GM10266 (cell line): ENCODE data around the gene IPO13.
A peak's percentile ranks its signal among the peaks of the same experiment; 100 is the strongest.

Experiments used
- DNase-seq: peaks from one replicate; pipeline ENCODE4 v3.0.0; 2012; ENCODE audit errors: extremely low spot score
- CTCF ChIP-seq: IDR thresholded peaks from 2 replicates; pipeline ENCODE4 v1.5.1; 2012; ENCODE audit warnings: mild to moderate bottlenecking, low read depth; ENCODE audit not compliant: control insufficient read depth, insufficient read depth; ENCODE audit errors: missing control alignments

The IPO13 gene

GRCh38 chr1:43976045-43976444 lies 29.3 kb downstream of the IPO13 start:
- no peak for DNase-seq
- TF ChIP-seq CTCF, result no peak

GRCh38 chr1:43976890-43977289 lies 30.1 kb downstream of the IPO13 start:
- DNase-seq, result no peak
- TF ChIP-seq CTCF, result no peak

GRCh38 chr1:43977376-43978263 lies 30.9 kb downstream of the IPO13 start:
- TF ChIP-seq CTCF, result no peak

GRCh38 chr1:43978264-43978550 lies 31.5 kb downstream of the IPO13 start:
- TF ChIP-seq CTCF, result no peak
- no peak for DNase-seq

More at GRCh38 chr1:43977376-43978263, 30.9 kb downstream of the IPO13 start:
- DNase-seq, result no peak

GRCh38 chr1:43978551-43979260 lies 32.0 kb downstream of the IPO13 start, which contains the start of gene B4GALT2:
B4GALT2 (plus strand) TSS chr1:43979210; CDS start chr1:43981161, 1,951 bp downstream.
- DNase-seq, result peak; percentile 91

GRCh38 chr1:43979261-43979527 lies 32.4 kb downstream of the IPO13 start:
- no peak for DNase-seq
- TF ChIP-seq CTCF, result no peak

More at GRCh38 chr1:43978551-43979260, 32.0 kb downstream of the IPO13 start, which contains the start of gene B4GALT2:
- no peak for TF ChIP-seq CTCF
